ENCODE measurements around the gene STARD8.
"Not testable (repeated sequence)": the region's sequence is repeated elsewhere in the genome, so short reads cannot be mapped to it uniquely, and the experiment has no call there.

The STARD8 gene

GRCh38 chrX:68647156-68647957 is at the start of gene STARD8:
Gene STARD8 (plus strand): TSS chrX:68647666. CDS start chrX:68647883, 217 bp downstream.
- no peak for DNase-seq

GRCh38 chrX:68598841-68599240 is 48.6 kb upstream of the STARD8 start:
- DNase-seq = no peak

- DNase-seq = no peak
Observed at GRCh38 chrX:68599256-68600152, 48.0 kb upstream of the STARD8 start.

- not testable (repeated sequence) for DNase-seq
Observed at GRCh38 chrX:68604216-68604615, 43.2 kb upstream of the STARD8 start.

GRCh38 chrX:68614733-68615132 is 32.7 kb upstream of the STARD8 start:
- DNase-seq = not testable (repeated sequence)

GRCh38 chrX:68627986-68628385 is 19.5 kb upstream of the STARD8 start:
- no peak for DNase-seq

- DNase-seq = not testable (repeated sequence)
Observed at GRCh38 chrX:68629936-68630335, 17.5 kb upstream of the STARD8 start.

- DNase-seq = no peak
Observed at GRCh38 chrX:68631336-68631735, 16.1 kb upstream of the STARD8 start.

- DNase-seq = no peak
Observed at GRCh38 chrX:68632491-68632890, 15.0 kb upstream of the STARD8 start.

- no peak for DNase-seq
Observed at GRCh38 chrX:68633981-68634380, 13.5 kb upstream of the STARD8 start.

- no peak for DNase-seq
Observed at GRCh38 chrX:68634649-68635227, 12.7 kb upstream of the STARD8 start.

GRCh38 chrX:68640661-68641060 is 6.8 kb upstream of the STARD8 start:
- DNase-seq = no peak

- no peak for DNase-seq
Observed at GRCh38 chrX:68644861-68645260, 2.6 kb upstream of the STARD8 start.

GRCh38 chrX:68646421-68646820 is 1.0 kb upstream of the STARD8 start:
- DNase-seq = no peak

GRCh38 chrX:68648960-68649359 is 1.5 kb downstream of the STARD8 start:
- DNase-seq = no peak

GRCh38 chrX:68650491-68650890 is 3.0 kb downstream of the STARD8 start:
- DNase-seq = no peak

- DNase-seq = no peak
Observed at GRCh38 chrX:68651110-68651509, 3.6 kb downstream of the STARD8 start.

GRCh38 chrX:68652326-68653170 is 5.1 kb downstream of the STARD8 start:
- no peak for DNase-seq

GRCh38 chrX:68654693-68655092 is 7.2 kb downstream of the STARD8 start:
- no peak for DNase-seq

- DNase-seq = not testable (repeated sequence)
Observed at GRCh38 chrX:68656473-68656872, 9.0 kb downstream of the STARD8 start.

- no peak for DNase-seq
Observed at GRCh38 chrX:68658530-68658929, 11.1 kb downstream of the STARD8 start.

GRCh38 chrX:68659385-68659784 is 11.9 kb downstream of the STARD8 start:
- DNase-seq = no peak

- DNase-seq = no peak
Observed at GRCh38 chrX:68659786-68660185, 12.3 kb downstream of the STARD8 start.
